ENCODE results near the gene ABO.
"Not testable (repeated sequence)": the region's sequence is repeated elsewhere in the genome, so short reads cannot be mapped to it uniquely, and the experiment has no call there.

The ABO gene

DNA sequence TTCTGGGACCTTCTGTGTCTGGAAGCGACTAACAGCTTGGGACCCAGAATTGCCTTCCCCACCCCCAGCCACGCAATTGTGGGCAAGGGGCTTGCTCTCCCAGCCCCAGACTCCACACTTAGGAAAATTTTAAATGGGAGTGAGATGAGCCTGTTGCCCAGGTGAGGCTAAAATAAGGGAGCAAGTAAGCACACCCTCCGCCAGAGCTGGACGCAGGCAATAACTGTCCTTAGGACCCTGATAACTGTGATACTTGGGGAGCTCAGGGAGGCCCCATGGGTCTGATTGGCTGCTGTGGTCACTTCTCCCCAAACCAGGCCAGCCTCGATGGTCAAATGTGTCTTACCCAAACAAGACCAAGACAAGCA lies 13.3 kb downstream of the ABO start:
- DNase-seq, result no peak

DNA sequence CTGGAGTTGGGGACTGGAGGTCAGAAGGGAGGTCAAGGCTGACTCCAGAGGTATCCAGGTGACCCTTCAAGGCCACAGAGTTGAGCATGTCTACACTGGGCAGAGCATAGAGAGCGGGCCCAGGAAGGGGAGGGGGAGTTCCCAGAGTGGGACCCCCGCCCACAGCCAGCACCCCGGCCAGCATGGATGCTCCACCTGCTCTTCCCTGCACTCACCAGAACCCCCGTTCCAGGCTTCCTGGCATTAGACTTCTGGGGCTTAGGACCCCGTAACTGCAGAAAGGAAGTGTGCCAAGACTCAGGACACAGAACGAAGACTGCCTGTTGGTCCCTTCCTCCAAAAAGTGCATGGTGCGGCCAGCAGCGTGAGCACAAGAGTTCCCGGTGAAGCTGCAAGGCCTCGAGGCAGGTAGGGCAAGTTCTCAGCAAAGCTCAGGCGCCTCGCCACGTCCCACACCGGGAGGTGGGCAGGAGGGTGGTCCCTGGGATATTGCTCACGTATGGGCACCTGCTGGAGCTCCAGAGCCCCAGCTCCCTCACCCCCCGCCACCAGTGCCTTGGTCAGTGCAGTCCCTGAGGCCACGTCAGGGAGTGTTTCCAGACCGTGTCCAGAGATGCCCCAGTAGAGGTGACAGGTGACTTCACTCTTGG lies 13.8 kb downstream of the ABO start:
- DNase-seq, result no peak

DNA sequence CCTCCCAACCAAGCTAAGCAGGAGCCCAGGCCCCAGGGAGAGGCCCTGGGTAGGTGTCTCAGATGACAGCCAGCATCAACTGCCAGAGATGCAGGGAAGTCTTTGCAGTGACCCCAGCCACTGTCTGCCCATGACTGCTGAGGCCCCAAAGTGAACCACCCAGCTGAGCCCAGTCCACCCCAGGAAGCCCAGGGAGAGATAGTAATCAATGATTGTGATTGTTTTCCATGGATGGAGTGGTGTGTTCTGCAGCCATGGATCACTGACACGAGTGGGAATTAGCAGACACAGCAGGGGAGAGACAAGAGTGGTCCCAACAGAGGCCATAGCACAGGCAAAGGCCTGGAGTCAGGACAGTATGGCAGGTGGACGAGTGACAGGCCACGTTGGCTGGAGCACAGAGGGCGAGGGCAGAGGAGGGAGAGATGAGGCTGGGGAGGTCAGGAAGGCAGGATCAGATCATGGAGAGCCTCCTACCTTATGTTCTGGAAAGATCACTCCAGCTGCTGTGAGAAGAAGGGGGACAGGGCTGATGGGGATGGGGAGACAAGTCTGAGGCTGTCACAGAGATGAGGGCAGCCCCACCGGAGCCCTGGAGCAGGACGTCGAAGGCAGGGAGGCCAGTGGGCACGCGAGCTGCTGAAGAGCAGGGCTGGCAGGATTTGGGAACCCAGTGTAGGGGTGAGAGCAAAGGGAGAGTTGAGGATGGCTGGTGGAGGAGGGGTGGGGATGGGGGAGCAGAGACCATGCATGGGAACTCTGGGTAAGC lies 14.5 kb downstream of the ABO start:
- no peak for DNase-seq

DNA sequence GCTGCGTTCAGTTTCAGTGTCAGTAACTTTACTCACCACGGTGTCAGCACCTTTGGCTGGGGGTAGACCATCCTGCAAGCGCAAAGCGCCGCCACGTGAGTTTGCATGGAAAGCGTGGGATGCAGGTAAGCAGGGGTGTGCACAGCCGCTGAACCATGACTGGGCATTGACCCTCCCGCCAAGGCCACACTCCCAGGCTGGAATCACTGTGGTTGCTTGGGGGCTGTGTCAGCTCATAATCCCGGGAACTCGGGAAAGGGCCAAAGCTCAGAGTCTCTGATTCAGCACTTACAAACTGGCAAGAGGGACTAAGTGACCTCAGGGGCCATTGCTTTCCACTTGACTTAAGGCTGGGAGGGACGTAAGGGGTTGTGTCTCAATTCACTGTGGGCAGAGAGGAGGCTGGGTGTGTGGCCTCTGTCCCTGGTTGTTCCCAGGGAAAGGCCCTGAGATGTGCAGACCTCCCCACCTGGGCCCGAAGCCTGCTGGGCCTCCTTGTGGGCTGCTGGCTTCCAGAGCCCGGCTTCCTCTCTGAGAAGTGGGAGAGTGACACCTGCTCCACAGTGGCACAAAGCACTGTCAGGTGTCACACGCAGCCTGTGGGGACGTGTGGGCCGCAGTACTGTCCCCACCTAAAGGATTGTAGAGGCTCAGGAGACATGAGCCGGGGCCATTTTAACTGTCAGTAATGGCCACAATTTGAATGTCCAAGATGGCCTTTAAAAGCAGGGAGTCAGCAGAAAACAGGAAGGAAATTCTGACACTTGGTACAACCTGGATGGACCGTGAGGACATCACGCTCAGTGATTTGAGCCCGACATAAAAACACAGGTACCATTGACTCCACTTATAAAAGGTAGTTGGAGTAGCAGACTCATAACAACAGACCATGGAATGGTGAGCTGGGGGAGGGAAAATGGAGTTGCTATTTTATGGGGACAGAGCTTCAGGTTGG lies 16.7 kb downstream of the ABO start:
- DNase-seq, result no peak

DNA sequence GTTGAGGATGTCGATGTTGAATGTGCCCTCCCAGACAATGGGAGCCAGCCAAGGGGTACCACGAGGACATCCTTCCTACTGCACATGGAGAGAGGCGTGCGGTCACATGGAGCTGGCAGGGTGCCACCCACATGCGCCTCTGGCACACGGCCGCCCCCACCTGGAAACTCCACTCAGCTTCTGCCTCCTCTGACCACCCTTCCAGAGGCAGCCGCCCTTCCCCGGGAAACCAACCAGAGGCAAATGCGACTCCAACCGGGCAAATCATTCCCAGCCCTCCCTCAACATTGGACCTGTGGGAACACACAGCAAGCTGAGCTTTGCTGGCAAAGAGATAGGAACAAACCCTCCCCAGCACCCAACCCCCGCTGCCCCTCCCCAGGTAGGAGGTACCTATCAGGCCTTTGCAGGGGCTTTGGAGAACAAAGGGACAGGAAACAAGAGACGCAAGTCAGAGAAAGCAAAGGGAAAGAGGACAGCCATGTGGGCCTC lies 17.5 kb downstream of the ABO start:
- DNase-seq, result no peak

DNA sequence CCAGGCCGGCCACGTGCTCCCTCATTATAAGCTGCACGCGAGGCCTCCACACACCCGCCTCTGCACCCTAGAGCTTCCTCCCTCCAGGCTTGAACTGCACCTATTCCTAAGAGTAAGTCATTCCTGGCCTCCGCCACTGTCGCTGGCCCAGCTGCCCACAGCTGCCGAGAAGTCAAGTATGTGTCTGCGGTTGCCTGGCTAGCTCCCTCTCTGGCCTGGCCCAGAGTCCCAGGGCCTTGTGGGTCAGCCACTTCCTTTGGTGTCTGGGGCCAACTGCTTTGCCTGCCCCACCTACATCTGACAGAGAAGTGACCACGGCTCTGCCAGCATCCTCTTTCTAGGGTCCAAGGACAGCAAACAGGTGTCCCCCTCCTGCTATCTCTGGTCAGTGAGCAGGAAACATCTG lies 18.3 kb downstream of the ABO start:
- no peak for DNase-seq

DNA sequence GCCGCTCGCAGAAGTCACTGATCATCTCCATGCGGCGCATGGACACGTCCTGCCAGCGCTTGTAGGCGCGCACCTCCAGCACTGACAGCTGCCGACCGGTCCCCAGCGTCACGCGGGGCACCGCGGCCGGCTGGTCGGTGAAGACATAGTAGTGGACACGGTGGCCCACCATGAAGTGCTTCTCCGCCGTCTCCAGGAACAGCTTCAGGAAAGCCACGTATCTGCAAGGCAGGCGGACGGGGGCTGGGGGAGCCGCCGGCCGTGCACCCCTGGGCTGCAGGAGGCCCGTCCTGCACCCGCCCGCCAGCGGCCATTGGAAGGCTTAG lies 18.9 kb downstream of the ABO start:
- DNase-seq, result no peak

DNA sequence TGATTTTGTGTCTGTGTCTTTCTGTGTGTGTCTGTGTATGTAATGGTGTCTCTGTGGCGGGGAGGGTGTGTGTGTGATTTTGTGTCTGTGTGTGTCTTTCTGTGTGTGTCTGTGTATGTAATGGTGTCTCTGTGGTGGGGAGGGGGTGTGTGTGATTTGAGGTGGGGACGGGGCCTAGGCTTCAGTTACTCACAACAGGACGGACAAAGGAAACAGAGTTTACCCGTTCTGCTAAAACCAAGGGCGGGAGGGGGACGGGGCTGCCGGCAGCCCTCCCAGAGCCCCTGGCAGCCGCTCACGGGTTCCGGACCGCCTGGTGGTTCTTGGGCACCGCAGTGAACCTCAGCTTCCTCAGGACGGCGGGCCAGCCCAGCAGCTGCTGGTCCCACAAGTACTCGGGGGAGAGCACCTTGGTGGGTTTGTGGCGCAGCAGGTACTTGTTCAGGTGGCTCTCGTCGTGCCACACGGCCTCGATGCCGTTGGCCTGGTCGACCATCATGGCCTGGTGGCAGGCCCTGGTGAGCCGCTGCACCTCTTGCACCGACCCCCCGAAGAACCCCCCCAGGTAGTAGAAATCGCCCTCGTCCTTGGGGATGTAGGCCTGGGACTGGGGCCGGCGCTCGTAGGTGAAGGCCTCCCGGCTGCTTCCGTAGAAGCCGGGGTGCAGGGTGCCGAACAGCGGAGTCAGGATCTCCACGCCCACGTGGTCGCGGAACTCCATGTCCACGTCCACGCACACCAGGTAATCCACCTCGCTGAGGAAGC lies 19.4 kb downstream of the ABO start:
- no peak for DNase-seq

DNA sequence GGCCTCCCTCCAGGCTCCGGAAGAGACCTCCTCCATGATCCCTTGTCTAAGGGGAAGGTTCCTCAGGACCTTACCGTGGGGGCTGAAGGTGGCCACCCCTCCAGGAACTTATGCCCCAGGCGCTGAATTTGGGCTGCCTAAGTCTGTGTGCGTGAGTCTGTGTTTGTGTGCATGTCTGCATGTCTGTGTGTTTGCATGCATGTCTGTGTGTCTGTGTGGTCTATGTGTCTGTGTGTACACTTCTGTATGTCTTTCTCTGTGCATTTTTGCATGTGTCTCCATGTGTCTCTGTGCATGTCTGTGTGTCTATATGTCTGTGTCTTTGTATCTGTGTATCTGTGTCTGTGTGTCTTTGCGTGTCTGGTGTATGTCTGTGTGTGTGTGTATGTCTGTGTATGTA lies 20.5 kb downstream of the ABO start:
- no peak for DNase-seq

DNA sequence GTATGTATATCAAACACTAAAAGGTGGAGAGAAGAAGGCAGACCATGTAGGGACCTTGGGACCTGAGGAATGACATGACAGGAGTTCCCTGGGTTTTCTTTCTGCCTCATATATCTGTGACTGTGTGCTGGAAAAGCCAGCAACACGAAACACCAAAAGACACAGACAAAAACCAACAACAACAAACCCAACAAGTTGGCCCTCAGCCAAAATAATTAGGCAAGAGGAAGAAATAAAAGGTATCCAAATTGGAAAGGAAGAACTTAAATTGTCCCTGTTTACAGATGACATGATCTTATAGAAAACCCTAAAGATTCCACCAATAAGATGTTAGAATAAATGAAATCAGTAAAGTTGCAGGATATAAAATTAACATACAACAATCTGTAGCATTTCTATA lies 21.7 kb downstream of the ABO start:
- DNase-seq, result no peak

DNA sequence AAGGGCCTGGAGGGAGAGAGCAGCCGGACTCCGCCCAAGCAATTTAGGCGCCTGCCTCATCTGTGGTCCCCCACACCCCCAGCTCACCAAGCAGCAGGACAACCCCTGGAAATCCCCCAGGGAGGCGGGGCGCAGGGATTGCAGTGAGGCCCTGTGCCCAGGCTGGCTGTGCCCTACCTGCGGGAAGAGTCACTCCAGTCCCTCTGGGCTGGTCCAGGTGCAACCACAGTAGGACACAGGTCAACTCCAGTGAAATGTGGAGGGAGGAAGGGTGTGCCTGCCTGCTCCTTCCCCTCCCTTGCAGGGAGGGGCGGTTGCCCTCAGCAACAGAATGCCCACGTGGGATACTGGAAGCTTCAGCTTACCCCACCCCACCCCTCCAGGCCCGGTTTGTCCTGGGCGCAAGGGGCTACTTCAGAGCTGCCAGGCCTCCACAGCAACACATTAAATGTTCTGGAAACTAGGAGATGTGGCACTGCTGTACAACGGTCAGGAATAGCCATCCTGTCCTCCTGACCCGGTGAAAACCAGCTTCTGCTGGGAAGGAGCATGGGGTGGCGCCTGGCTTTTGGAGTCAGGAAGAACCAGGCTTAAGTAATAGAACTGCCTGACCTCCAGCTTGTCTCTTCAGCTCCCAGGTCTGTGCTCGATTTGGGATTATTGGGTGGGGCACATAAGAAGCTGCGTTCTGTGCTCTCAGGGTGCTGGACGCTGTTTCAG lies 22.5 kb downstream of the ABO start:
- no peak for DNase-seq

DNA sequence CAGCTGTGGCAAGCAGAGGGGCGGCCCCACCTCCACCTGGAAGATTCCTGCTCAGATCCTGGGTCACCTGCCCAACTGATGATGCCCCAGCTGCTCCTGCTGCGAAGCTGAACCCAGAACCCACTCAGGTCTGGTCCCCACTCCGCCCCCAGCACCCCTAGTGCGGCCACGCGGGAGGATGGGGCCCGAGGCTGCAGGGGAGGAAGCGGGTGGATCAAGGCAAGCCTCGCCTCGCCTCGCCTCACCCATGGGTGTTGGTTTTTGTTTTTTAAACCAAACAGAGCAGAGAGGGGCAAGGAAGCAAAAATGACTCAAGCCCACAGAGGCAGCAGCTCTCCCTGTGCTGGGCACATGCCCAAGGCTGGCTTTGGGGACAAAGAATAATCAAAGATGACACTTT lies 23.2 kb downstream of the ABO start:
- no peak for DNase-seq

DNA sequence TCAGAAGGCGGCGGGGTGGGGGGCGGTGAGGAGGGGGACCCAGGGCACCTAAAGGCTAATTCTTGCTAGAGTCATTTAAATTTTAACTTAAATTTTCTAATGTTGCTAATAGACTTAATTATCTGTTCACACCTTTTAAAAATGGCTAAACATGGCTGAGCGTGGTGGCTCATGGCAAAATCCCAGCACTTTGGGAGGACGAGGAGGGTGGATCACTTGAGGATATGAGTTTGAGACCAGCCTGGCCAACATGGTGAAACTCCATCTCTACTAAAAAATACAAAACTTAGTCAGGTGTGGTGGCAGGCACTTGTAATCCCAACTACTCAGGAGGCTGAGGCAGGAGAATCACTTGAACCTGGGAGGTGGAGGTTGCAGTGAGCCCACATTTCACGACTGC lies 23.8 kb downstream of the ABO start:
- DNase-seq, result not testable (repeated sequence)

DNA sequence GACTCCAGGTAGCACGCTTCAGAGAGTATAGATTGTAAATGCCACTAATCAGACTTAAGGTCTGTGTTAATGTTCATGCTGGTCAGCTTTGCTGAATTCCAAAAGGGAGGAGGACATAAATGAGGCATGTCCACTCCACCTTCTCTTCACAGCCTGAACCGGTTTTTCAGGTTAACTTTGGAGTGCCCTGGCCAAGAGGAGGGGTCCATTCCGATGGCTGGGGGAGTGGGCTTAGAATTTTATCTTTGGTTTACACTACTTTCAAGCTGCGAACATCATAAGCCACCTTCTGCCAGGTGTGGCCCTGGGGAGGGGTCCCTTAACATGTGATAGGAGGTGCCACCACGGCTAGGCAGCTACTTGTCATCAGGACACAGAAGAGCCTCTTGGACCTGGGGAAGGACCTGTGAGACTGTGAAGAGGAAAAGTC lies 24.2 kb downstream of the ABO start:
- DNase-seq, result no peak

DNA sequence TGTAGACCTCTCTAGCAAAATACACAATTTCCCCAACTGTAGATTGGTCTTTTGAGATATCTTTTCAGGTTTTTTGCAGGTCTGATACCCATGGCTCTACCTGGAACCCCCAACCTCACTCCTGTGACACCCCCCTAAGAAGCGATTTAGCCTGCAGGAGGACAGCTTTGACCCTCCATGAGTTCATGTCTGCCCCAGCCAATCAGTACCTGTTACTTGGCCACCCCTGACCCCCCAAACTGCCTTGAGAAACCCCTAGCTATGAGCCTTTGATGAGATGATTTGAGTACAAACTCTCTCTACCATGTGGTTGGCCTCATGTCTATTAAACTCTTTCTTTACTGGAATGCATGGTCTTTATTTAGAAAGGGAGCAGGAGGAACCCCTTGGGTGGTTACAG lies 25.7 kb downstream of the ABO start:
- no peak for DNase-seq

DNA sequence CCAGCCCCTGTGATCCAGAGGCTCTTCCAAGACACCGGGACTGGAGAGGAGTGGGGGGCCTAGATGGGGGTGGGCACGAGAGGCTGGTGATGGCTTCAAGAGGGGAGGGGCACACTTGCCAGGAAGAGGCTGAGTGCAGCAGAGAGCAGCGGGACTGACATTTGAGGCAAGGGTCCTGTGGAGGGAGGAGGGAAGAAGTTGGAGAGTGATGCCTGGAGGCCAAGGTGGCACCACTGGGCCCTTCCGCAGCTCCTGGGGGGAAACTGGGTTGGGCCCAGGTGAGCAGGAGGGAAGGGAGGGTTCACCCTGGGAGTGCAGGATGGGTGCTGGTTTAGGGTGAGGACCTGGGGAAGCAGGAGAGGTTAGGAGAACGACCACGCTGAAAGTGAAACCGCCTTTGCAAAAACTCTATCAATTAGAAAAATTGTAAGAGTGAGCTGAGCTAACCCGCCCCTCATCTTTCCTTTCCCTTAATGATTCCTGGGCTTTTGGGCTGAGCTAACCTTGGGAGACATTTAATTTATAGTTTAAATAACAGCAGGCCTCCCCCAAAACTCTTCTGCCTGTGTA lies 26.2 kb downstream of the ABO start:
- no peak for DNase-seq

DNA sequence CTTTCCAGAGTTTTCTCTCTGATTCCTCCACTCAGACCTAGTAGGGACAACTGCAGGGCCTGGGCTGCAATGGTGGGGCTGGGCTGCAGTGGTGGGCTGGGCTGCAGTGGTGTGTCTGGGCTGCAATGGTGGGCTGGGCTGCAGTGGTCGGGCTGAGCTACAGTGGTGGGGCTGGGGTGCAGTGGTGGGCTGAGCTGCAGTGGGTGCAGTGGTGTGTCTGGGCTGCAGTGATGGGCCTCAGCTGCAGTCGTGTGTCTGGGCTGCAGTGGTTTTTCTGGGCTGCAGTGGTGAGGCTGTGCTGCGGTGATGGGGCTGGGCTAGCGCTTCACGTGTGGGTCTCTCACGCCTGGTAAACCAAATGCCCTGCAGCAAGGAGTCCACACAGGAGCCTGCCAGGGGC lies 27.4 kb downstream of the ABO start:
- DNase-seq, result no peak

DNA sequence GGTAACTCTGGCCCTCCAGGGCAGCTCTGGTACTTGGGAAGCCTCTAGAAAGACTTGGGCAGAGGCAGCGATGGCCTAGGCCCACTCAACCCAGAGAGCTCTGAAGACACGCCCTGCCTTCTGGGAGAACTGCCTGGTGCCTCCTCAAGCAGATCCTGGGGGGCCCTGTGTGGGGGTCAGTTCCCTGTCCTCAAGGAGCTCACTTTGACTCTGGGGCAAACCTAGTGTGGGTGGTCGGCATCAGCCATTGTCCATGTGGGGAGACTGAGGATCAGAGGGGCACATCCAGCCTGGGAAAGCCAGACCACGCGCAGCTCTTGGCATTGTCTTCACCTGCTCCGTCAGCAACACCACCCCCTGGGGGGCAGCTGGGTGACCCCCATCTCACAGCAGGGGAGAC lies 28.0 kb downstream of the ABO start:
- DNase-seq, result no peak

DNA sequence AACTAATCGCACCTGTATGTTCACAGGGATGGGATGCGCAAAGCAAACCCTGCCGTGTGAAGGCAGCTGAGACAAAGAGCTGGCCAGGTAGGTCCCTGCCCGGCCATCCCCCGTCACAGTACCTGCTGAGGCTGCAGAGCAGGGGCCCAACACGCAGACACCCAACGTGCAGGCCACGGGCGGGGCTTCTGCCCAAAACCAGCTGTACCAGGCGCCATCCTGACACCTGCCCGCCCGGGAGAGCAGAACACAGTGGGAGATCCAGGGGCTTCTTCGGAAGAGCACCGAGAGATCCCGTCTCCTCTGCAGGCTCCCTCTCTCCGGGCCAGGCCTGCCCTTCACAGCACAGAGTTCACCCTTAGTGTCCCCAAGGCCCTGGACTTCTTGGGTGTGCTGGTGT lies 28.4 kb downstream of the ABO start:
- no peak for DNase-seq

DNA sequence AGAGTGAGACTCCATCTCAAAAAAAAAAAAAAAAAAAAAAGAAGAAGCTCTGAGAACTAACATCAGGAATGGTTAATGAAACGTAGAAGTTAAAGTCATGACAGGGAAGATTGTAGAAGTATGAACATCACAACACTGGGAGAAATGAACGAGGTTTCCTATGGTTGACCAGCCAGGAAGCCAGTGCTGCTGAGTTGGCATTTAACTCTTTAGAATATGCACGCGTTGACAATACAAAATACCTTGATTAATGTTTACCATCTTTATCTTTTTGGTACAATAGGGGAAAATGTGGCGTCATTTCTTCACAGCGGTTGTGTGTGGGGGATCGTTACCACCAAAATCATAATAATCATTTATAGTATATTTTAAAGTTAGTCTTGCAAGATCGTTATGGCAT lies 32.0 kb downstream of the ABO start:
- no peak for DNase-seq

DNA sequence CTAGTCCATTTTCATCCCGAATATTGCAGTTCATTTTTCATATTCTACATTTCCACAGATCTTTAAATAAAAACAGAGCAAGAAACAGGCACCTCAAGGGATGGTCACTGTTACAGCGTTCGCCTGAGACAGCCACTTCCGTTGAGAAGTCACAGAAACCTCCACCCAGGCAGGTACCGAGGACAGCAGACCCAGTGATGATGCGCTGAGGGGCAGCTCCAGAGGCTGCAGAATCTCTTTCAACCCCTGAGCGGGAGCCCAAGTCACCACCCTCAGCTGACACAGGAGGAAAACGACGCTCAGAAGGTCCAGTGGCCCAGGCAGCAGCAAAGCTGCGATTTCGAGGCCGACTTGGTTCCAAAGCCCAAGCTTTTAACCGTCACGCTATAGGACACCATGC lies 32.8 kb downstream of the ABO start:
- no peak for DNase-seq

All from effector CD4-positive, alpha-beta T cell (primary cell).